Activated CD4-positive, alpha-beta memory T cell treated with anti-CD3 and anti-CD28 coated beads, Interleukin-2, amount 10 ng/mL, durations not matched to agents 7 days and 5 days (primary cell): ENCODE data around the gene RTP5. TPM values are rescaled to one million over a fixed set of nuclear protein-coding genes. Genes with fewer than 3 reads are reported as not detected.

Experiments
- CTCF ChIA-PET: fragments of 350-600 bp; sonication (Branson Sonifier 250); formaldehyde crosslinking; loops from one replicate; lab custom pipeline; 2021; ENCODE audit warnings: antibody characterized with exemption, inconsistent platforms; lab: Charles Lee
- POLR2A ChIA-PET: fragments of 350-600 bp; sonication (Branson Sonifier 250); formaldehyde crosslinking; loops from one replicate; lab custom pipeline; 2021; ENCODE audit warnings: antibody characterized with exemption; lab: Charles Lee
- DNase-seq: peaks from one replicate; pipeline ENCODE4 v3.0.0-alpha.2; 2020
- H3K27ac Mint-ChIP-seq: one replicate; pipeline ENCODE4 v1.8.0; 2021; ENCODE audit warnings: mild to moderate bottlenecking, mixed read lengths
- H3K27me3 Mint-ChIP-seq: one replicate; pipeline ENCODE4 v1.8.0; 2021; ENCODE audit warnings: mixed read lengths
- H3K36me3 Mint-ChIP-seq: one replicate; pipeline ENCODE4 v1.8.0; 2021; ENCODE audit warnings: low read depth, mixed read lengths
- H3K4me1 Mint-ChIP-seq: one replicate; pipeline ENCODE4 v1.8.0; 2021; ENCODE audit warnings: mixed read lengths
- H3K4me3 Mint-ChIP-seq: one replicate; pipeline ENCODE4 v1.8.0; 2021; ENCODE audit warnings: mild to moderate bottlenecking, mixed read lengths
- H3K9me3 Mint-ChIP-seq: one replicate; pipeline ENCODE4 v1.8.0; 2021; ENCODE audit warnings: mixed read lengths
- total RNA-seq, 2 experiments: library from RNA; stranded (reverse); gene quantifications; one replicate each; pipeline ENCODE4 v1.2.3, GENCODE V29; 2021

The RTP5 gene
- total RNA-seq, 2 experiments from 2014 or later: 0.13 TPM; not detected in 1

- Mint-ChIP-seq H3K36me3 (peaks cover 25% of the 10 kb centered on the region), H3K4me1 (peaks cover 82% of the 10 kb centered on the region), H3K27ac (peak overlapping the region; percentile 73), H3K9me3 (peaks cover 8% of the 10 kb centered on the region), H3K27me3 (peaks cover 23% of the 10 kb centered on the region), H3K4me3 (peak overlapping the region; percentile 68)
- DNase-seq: peak; percentile 74
- ChIA-PET POLR2A (interaction anchor here (1.6 kb wide), 1 partner anchor 101 kb away, joined by 5 read pairs; no protein-coding TSS in a partner anchor), CTCF (no interaction called here)
Observed at GRCh38 chr2:241863536-241863954, 6.0 kb upstream of the RTP5 start.

GRCh38 chr2:241864168-241864849 is 5.2 kb upstream of the RTP5 start:
- Mint-ChIP-seq H3K9me3 (peaks cover 8% of the 10 kb centered on the region), H3K27me3 (peaks cover 23% of the 10 kb centered on the region), H3K4me3 (peak overlapping the region; percentile 33), H3K36me3 (peaks cover 25% of the 10 kb centered on the region), H3K27ac (peak overlapping the region; percentile 73), H3K4me1 (peaks cover 88% of the 10 kb centered on the region)
- CTCF ChIA-PET: no interaction called here
- POLR2A ChIA-PET: interaction anchor here (1.6 kb wide), 1 partner anchor 101 kb away, joined by 5 read pairs; no protein-coding TSS in a partner anchor
- DNase-seq: no peak

DNA sequence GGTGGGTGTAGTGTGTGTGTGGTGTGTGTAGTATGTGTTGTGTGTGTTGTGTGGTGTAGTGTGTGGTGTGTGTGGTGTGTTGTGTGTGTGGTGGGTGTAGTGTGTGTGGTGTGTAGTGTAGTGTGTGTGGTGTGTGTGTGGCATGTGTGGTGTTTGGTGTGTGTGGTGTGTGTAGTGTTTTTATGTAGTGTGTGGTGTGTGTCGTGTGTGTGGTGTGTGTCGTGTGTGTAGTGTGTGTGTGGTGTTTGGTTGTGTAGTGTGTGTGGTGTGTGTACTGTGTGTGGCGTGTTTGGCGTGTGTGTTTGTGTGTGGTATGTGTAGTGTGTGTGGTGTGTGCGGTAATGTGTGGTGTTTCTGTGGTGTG is 4.7 kb upstream of the RTP5 start:
- Mint-ChIP-seq H3K9me3 (peaks cover 8% of the 10 kb centered on the region), H3K4me1 (peaks cover 84% of the 10 kb centered on the region), H3K4me3 (peak overlapping the region; percentile 24), H3K27ac (peak overlapping the region; percentile 49), H3K36me3 (peaks cover 25% of the 10 kb centered on the region), H3K27me3 (peaks cover 23% of the 10 kb centered on the region)
- ChIA-PET POLR2A (interaction anchor here (1.6 kb wide), 1 partner anchor 102 kb away, joined by 5 read pairs; no protein-coding TSS in a partner anchor), CTCF (no interaction called here)
- no peak for DNase-seq

GRCh38 chr2:241865416-241865956 is 4.0 kb upstream of the RTP5 start:
- Mint-ChIP-seq H3K27me3 (peaks cover 23% of the 10 kb centered on the region), H3K36me3 (peaks cover 25% of the 10 kb centered on the region), H3K4me1 (peaks cover 78% of the 10 kb centered on the region), H3K9me3 (peaks cover 8% of the 10 kb centered on the region), H3K4me3 (peak overlapping the region; percentile 25), H3K27ac (peak overlapping the region; percentile 49)
- no peak for DNase-seq
- POLR2A ChIA-PET: no interaction called here
- CTCF ChIA-PET: interaction anchor here (0.9 to 1.0 kb wide), 2 partner anchors 13 to 164 kb away, joined by 3 read pairs; partner anchors contain the start of gene ING5

- peak; percentile 43 for DNase-seq
- Mint-ChIP-seq H3K27ac (peak overlapping the region; percentile 49), H3K27me3 (peaks cover 25% of the 10 kb centered on the region), H3K4me3 (no peak overlapping the region), H3K36me3 (peaks cover 25% of the 10 kb centered on the region), H3K9me3 (peaks cover 8% of the 10 kb centered on the region), H3K4me1 (peaks cover 77% of the 10 kb centered on the region)
- CTCF ChIA-PET: interaction anchor here (0.9 to 1.0 kb wide), 2 partner anchors 12 to 164 kb away, joined by 3 read pairs; partner anchors contain the start of gene ING5
- POLR2A ChIA-PET: interaction anchor here (1.1 kb wide), 1 partner anchor 22 kb away, joined by 3 read pairs; no protein-coding TSS in a partner anchor
Observed at GRCh38 chr2:241865957-241866789, 3.4 kb upstream of the RTP5 start.

GRCh38 chr2:241866790-241867645 is 2.5 kb upstream of the RTP5 start:
- ChIA-PET CTCF (interaction anchor here (1.0 kb wide), 1 partner anchor 165 kb away, joined by 3 read pairs; the partner anchor contains the start of gene ING5), POLR2A (interaction anchor here (1.1 kb wide), 1 partner anchor 23 kb away, joined by 3 read pairs; no protein-coding TSS in a partner anchor)
- peaks cover 71% of the 10 kb centered on the region for H3K4me1 Mint-ChIP-seq

GRCh38 chr2:241867776-241868420 is 1.6 kb upstream of the RTP5 start:
- ChIA-PET POLR2A (interaction anchor here (1.5 to 2.2 kb wide), 6 partner anchors 9 to 553 kb away, joined by 3 to 16 read pairs (median 8); partner anchors contain the start of genes D2HGDH, DTYMK, HDLBP and ING5), CTCF (interaction anchor here (1.1 to 1.7 kb wide), 3 partner anchors 11 to 181 kb away, joined by 3 to 11 read pairs (median 3); partner anchors contain the start of gene DTYMK)
- H3K4me1 Mint-ChIP-seq: peaks cover 64% of the 10 kb centered on the region
- H3K4me3 Mint-ChIP-seq: no peak overlapping the region
- H3K27ac Mint-ChIP-seq: no peak overlapping the region
- peaks cover 25% of the 10 kb centered on the region for H3K27me3 Mint-ChIP-seq
- DNase-seq: peak; percentile 48
- peaks cover 22% of the 10 kb centered on the region for H3K36me3 Mint-ChIP-seq
- peaks cover 8% of the 10 kb centered on the region for H3K9me3 Mint-ChIP-seq

More at GRCh38 chr2:241866790-241867645, 2.5 kb upstream of the RTP5 start:
- Mint-ChIP-seq H3K27me3 (peaks cover 25% of the 10 kb centered on the region), H3K27ac (no peak overlapping the region), H3K9me3 (peaks cover 8% of the 10 kb centered on the region), H3K4me3 (no peak overlapping the region), H3K36me3 (peaks cover 22% of the 10 kb centered on the region)
- DNase-seq: no peak

GRCh38 chr2:241868661-241869081 is 858 bp upstream of the RTP5 start:
- ChIA-PET POLR2A (interaction anchor here (0.9 to 2.2 kb wide), 9 partner anchors 9 to 553 kb away, joined by 3 to 16 read pairs (median 4); partner anchors contain the start of genes D2HGDH, DTYMK, HDLBP and ING5), CTCF (interaction anchor here (1.0 to 1.7 kb wide), 6 partner anchors 9 to 182 kb away, joined by 3 to 11 read pairs (median 3); partner anchors contain the start of genes DTYMK and PDCD1)
- peaks cover 25% of the 10 kb centered on the region for H3K27me3 Mint-ChIP-seq
- no peak overlapping the region for H3K27ac Mint-ChIP-seq
- no peak for DNase-seq
- H3K4me1 Mint-ChIP-seq: peaks cover 56% of the 10 kb centered on the region
- no peak overlapping the region for H3K4me3 Mint-ChIP-seq
- peaks cover 8% of the 10 kb centered on the region for H3K9me3 Mint-ChIP-seq
- peaks cover 19% of the 10 kb centered on the region for H3K36me3 Mint-ChIP-seq

- peaks cover 8% of the 10 kb centered on the region for H3K36me3 Mint-ChIP-seq
- H3K27me3 Mint-ChIP-seq: peaks cover 14% of the 10 kb centered on the region
- ChIA-PET POLR2A (interaction anchor here (1.3 kb wide), 1 partner anchor 10 kb away, joined by 6 read pairs; no protein-coding TSS in a partner anchor), CTCF (interaction anchor here (1.0 kb wide), 1 partner anchor 33 kb away, joined by 3 read pairs; no protein-coding TSS in a partner anchor)
- H3K4me1 Mint-ChIP-seq: peaks cover 41% of the 10 kb centered on the region
- H3K4me3 Mint-ChIP-seq: no peak overlapping the region
- no peaks in the 10 kb centered on the region for H3K9me3 Mint-ChIP-seq
- DNase-seq: no peak
- no peak overlapping the region for H3K27ac Mint-ChIP-seq
Observed at GRCh38 chr2:241870081-241870541, 582 bp downstream of the RTP5 start.

- H3K9me3 Mint-ChIP-seq: no peaks in the 10 kb centered on the region
- H3K36me3 Mint-ChIP-seq: peaks cover under 1% of the 10 kb centered on the region
- no peak overlapping the region for H3K27ac Mint-ChIP-seq
- DNase-seq: no peak
- peaks cover 35% of the 10 kb centered on the region for H3K4me1 Mint-ChIP-seq
- ChIA-PET CTCF (interaction anchor here (1.0 kb wide), 1 partner anchor 34 kb away, joined by 3 read pairs; no protein-coding TSS in a partner anchor), POLR2A (interaction anchor here (1.3 kb wide), 1 partner anchor 11 kb away, joined by 6 read pairs; no protein-coding TSS in a partner anchor)
- peaks cover 6% of the 10 kb centered on the region for H3K27me3 Mint-ChIP-seq
- no peak overlapping the region for H3K4me3 Mint-ChIP-seq
Observed at GRCh38 chr2:241870611-241871537, 1.3 kb downstream of the RTP5 start.
